Sigmoid colon (tissue), 7 donors: ENCODE results near the gene KCNA1. TPM values are rescaled to one million over a fixed set of nuclear protein-coding genes. Genes with fewer than 3 reads are reported as not detected.

Experiments
- DNase-seq: peaks from one replicate; pipeline ENCODE4 v3.0.0-alpha.2; 2019
- H3K27ac ChIP-seq, 4 donors: fragments of 200-600 bp; sonication (generic); one replicate each; pipeline ENCODE4 v1.5.1; 2016 to 2019; ENCODE audit warnings: mild to moderate bottlenecking in 1 of 4
- H3K27me3 ChIP-seq, 3 donors: fragments of 200-600 bp; sonication (generic); one replicate each; pipeline ENCODE4 v1.5.1; 2019; ENCODE audit warnings: mild to moderate bottlenecking in 1 of 3
- H3K36me3 ChIP-seq, 4 donors: fragments of 200-600 bp; sonication (generic); one replicate each; pipeline ENCODE4 v1.5.1; 2016 to 2019
- H3K4me1 ChIP-seq, 4 donors: fragments of 200-600 bp; sonication (generic); one replicate each; pipeline ENCODE4 v1.5.1; 2017 to 2019
- H3K4me3 ChIP-seq, 4 donors: fragments of 200-600 bp; sonication (generic); one replicate each; pipeline ENCODE4 v1.5.1; 2017 to 2019; ENCODE audit warnings: mild to moderate bottlenecking in 2 of 4, moderate library complexity in 1 of 4
- H3K9me3 ChIP-seq, 4 donors: fragments of 200-600 bp in 3 of 4; sonication (generic) in 3 of 4; one replicate each; pipeline versions ENCODE4 v1.5.1 to v1.6.1; 2013 to 2019
- CTCF ChIP-seq, 4 experiments: fragments of 450-650 bp in 3 of 4; fragments of 200-600 bp in 1 of 4; IDR thresholded peaks; one replicate each; pipeline ENCODE4 v1.5.1; 2016 to 2019; ENCODE audit warnings: antibody characterized with exemption in 4 of 4, mild to moderate bottlenecking in 3 of 4, moderate library complexity in 2 of 4
- EP300 ChIP-seq, 4 donors: sonication (generic); formaldehyde crosslinking; IDR thresholded peaks; one replicate each; pipeline ENCODE4 v1.6.1; 2017; ENCODE audit warnings: antibody characterized with exemption in 4 of 4
- POLR2A ChIP-seq, 2 donors: fragments of 450-650 bp; IDR thresholded peaks; one replicate each; pipeline ENCODE4 v1.6.1; 2016; ENCODE audit warnings: antibody characterized with exemption in 2 of 2, mild to moderate bottlenecking in 2 of 2, moderate library complexity in 2 of 2
- POLR2AphosphoS5 ChIP-seq, 4 donors: sonication (generic); formaldehyde crosslinking; IDR thresholded peaks; one replicate each; pipeline ENCODE4 v1.6.1; 2017; ENCODE audit warnings: antibody characterized with exemption in 4 of 4
- WGBS, 2 donors: extraction: QIAGEN DNeasy Blood & Tissue Kit; methylation state at CpG; one replicate each; pipeline ENCODE4 v1.1.7; 2013; 5-methylcytosine and 5-hydroxymethylcytosine counted together
- intact Hi-C: fragments of 100-400 bp; cut with DNase I; formaldehyde crosslinking; loops from one replicate; pipeline ENCODE4 v1.15.1; 2023
- polyA plus RNA-seq, 3 donors: library from polyadenylated mRNA; stranded (reverse); fragments of 200-250 nt; gene quantifications; one replicate each; pipeline ENCODE4 v1.2.3, GENCODE V29; 2013
- total RNA-seq, 4 donors: library from RNA; depleted of rRNA; stranded (reverse); fragments of >200 nt; gene quantifications; one replicate each; pipeline ENCODE4 v1.1.0, GENCODE V29; 2016
- donor health status: healthy with polysubstance abuse.
- donor health status: Bipolar disorder and iron deficiency.
- donor health status: healthy.

Gene KCNA1
- total and polyA plus RNA-seq, 7 donors, result 0.07 to 3.8 (median 2.4) TPM; not detected in 2

GRCh38 chr12:4934407-4935035, 24.8 kb downstream of the KCNA1 start:
- TF ChIP-seq POLR2AphosphoS5 (IDR thresholded peaks at IDR 0.05) (no peak), EP300 (IDR thresholded peaks at IDR 0.05) (no peak), CTCF (IDR thresholded peaks at IDR 0.05) (no peak), POLR2A (IDR thresholded peaks at IDR 0.05) (no peak)
- H3K9me3 ChIP-seq, result no peaks in the 10 kb centered on the region
- H3K27me3 ChIP-seq, result peaks cover 0 to 3% (median 0%) of the 10 kb centered on the region in 3 donors
- 64 to 65% methylated on average over 2 of the region's 2 CpGs for WGBS, 2 donors
- H3K4me3 ChIP-seq, result no peak overlapping the region
- DNase-seq, result no peak
- no peaks in the 10 kb centered on the region for H3K36me3 ChIP-seq
- intact Hi-C loops, result no loop called here
- no peak overlapping the region for H3K27ac ChIP-seq
- peaks cover 0 to 7% (median 0%) of the 10 kb centered on the region in 4 donors for H3K4me1 ChIP-seq

- DNase-seq, result no peak
- Histone ChIP-seq H3K4me1 (no peaks in the 10 kb centered on the region), H3K36me3 (no peaks in the 10 kb centered on the region), H3K9me3 (no peaks in the 10 kb centered on the region), H3K4me3 (no peak overlapping the region), H3K27me3 (peaks cover 0 to 3% (median 0%) of the 10 kb centered on the region in 3 donors), H3K27ac (no peak overlapping the region)
- intact Hi-C loops, result no loop called here
- no peak for TF ChIP-seq POLR2AphosphoS5 (IDR thresholded peaks at IDR 0.05)
- no peak for TF ChIP-seq CTCF (IDR thresholded peaks at IDR 0.05)
- WGBS, 2 donors, result 85 to 87% methylated on average over 7 of the region's 7 CpGs
These were observed 29.2 kb downstream of the KCNA1 start for GRCh38 chr12:4938900-4939299.

GRCh38 chr12:4939418-4940023, 29.8 kb downstream of the KCNA1 start:
- TF ChIP-seq POLR2A (IDR thresholded peaks at IDR 0.05) (no peak), CTCF (IDR thresholded peaks at IDR 0.05) (no peak), POLR2AphosphoS5 (IDR thresholded peaks at IDR 0.05) (no peak), EP300 (IDR thresholded peaks at IDR 0.05) (no peak)
- no peak for DNase-seq
- intact Hi-C loops, result no loop called here
- 82 to 90% methylated on average over 16 of the region's 16 CpGs for WGBS, 2 donors
- H3K27me3 ChIP-seq, result peaks cover 0 to 3% (median 0%) of the 10 kb centered on the region in 3 donors
- H3K36me3 ChIP-seq, result no peaks in the 10 kb centered on the region
- H3K4me3 ChIP-seq, result no peak overlapping the region
- no peaks in the 10 kb centered on the region for H3K4me1 ChIP-seq
- H3K9me3 ChIP-seq, result no peaks in the 10 kb centered on the region
- no peak overlapping the region for H3K27ac ChIP-seq

GRCh38 chr12:4943067-4943937, 33.6 kb downstream of the KCNA1 start:
- intact Hi-C loops, result no loop called here
- Histone ChIP-seq H3K27ac (no peak overlapping the region), H3K27me3 (no peaks in the 10 kb centered on the region), H3K36me3 (no peaks in the 10 kb centered on the region), H3K4me1 (no peaks in the 10 kb centered on the region), H3K4me3 (no peak overlapping the region), H3K9me3 (no peaks in the 10 kb centered on the region)
- DNase-seq, result no peak
- 75 to 88% methylated on average over 10 of the region's 10 CpGs for WGBS, 2 donors
- no peak for TF ChIP-seq POLR2A (IDR thresholded peaks at IDR 0.05)
- TF ChIP-seq POLR2AphosphoS5 (IDR thresholded peaks at IDR 0.05), result no peak
- no peak for TF ChIP-seq CTCF (IDR thresholded peaks at IDR 0.05)
- TF ChIP-seq EP300 (IDR thresholded peaks at IDR 0.05), result no peak
